GM18907 (cell line): ENCODE data around the gene CLDN22.
"Not testable (repeated sequence)": the region's sequence is repeated elsewhere in the genome, so short reads cannot be mapped to it uniquely, and the experiment has no call there.

Experiments used
- ATAC-seq: cut with Tn5 transposase; IDR thresholded peaks from one replicate; pipeline ENCODE4 v1.9.1; 2021; ENCODE audit warnings: mild to moderate bottlenecking, moderate library complexity; ENCODE audit not compliant: unreplicated experiment

CLDN22 gene

GRCh38 chr4:183347566-183347965, 27.5 kb upstream of the CLDN22 start:
- ATAC-seq = no peak

- no peak for ATAC-seq
Measured at GRCh38 chr4:183347146-183347545, 27.1 kb upstream of the CLDN22 start.

- ATAC-seq = no peak
Measured at GRCh38 chr4:183345261-183345660, 25.2 kb upstream of the CLDN22 start.

DNA sequence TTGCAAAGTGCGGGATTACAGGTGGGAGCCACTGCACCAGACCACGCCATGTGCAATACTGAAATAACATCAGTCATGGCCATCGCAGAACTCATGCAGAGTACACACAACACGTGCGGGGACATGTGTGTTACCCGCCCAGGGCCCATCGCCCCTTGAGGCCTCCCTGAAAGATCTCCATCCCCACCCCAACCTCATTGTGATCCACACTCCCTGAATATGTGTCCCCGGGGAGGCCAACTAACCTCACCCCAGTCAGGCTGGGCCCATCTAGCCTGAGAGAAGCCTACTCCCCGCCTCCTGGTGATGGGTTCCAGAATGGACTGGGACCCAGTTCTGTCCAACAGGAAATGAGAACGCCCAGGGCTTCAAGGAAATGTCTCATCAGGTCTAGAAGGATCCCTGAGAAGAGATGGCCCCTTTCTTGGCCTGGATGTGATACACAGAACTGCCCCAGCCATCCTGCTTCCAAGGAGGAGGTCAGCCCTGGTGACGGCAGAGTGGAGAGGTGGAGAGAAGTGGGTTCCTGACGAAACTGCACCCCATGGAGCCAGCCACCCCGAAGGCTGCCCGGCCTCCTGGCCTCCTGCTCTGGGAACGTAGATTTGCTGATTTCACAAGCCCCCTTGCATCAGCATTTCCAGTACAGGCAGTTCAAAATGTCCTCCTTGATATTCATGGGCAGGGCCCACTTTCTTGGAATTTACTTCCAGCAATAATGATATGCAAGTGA, 24.6 kb upstream of the CLDN22 start:
- no peak for ATAC-seq

DNA sequence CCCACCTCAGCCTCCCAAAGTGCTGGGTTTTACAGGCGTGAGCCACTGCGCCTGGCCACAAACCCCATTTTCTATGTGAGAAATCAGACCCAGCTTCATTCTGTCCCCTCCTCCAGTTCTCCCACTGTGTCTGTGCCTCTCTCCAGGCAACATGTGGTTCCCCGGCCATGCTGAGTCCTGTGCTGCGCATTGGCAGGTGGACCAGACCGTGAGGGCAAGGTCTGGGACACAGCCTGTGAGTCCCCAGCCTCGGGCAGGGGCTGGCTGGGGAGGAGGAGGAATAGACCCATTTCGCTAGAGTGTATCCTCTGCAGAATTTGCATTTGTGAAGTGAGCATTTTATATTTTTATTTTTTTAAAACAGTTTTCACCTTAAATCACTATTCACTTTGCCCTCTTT, 23.7 kb upstream of the CLDN22 start:
- ATAC-seq = no peak

GRCh38 chr4:183342541-183343533, 22.8 kb upstream of the CLDN22 start:
- ATAC-seq = peak; percentile 59

GRCh38 chr4:183337833-183338232, 17.8 kb upstream of the CLDN22 start:
- ATAC-seq = no peak

- no peak for ATAC-seq
Measured at GRCh38 chr4:183337349-183337748, 17.3 kb upstream of the CLDN22 start.

- ATAC-seq = no peak
Measured at GRCh38 chr4:183335369-183335940, 15.4 kb upstream of the CLDN22 start.

DNA sequence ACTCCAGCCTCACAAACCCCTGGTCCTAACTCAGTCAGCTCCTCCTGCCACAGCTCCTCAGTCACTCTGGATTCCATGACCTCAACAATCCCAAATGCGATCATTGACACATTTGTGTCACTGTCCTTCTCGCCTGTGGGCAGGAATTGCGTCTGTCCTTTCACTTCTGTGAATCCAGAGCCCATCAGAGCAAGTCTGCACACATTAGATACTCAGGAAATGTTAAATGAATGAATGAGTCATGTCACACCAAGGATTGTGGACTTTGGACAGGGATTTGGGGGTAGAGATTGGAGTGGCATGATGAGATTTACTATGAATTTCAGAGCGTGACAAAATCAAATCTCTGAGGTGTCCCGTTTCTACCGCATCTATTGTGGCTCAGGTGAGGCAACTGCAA, 13.9 kb upstream of the CLDN22 start:
- ATAC-seq = no peak

DNA sequence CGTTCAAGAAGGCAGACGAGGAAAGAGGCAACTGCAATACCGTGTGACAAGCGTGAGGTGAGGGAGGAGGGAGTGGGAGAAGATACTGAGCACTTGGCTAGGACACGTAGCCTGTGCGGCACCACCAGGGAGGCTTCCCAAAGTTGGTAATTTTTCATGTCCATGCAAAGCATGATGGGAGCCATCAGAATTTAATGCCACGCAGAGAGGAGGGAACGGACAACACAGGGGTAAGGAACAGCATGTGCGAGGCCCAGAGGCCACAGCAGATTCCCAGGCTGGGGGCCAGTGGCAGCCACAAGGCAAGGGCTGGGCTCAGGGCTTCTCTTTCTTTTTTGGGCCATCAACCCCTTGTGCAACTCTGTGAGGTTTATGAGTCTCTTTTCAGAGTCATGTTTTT, 13.1 kb upstream of the CLDN22 start:
- ATAC-seq = no peak

DNA sequence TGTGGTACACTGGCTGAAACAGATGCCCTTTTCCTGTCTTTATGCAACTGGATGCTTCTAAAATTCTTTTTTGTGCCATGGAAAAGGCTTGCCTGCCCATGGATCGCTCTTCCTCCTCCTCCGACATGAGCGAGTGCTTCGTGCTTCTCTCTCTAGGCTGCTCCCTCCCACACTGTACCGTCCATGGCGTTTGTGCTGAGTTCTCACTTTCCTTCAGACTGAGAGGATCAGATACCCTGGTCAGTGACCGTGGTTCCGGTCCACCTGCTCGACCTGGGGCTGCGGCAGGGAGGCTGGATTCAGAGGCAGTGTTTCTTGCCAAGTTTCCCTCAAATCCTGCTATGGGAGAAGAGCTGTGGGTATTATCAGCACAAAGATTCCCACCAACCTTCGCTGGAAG, 12.4 kb upstream of the CLDN22 start:
- ATAC-seq = peak; percentile 45

DNA sequence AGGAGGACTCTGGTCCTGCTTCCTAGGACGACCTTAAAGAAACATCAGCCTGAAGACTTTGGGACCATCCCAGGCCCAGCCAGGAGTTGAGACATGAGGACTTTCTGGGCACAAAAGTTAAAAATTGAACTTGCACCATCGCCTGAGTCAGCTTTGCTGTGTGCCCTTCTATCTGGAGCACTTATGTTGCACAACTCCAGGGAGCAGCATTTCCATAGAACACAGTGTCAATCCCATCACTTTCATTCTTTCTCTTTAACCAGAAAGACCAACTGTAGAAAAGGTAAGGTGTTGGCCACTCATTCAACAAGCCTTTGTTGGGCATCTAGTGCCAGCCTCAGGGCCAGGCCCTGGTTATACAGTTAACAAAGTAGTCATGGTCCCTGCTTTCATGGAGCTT, 10.8 kb upstream of the CLDN22 start:
- ATAC-seq = no peak

- ATAC-seq = no peak
Measured at GRCh38 chr4:183329954-183330742, 10.1 kb upstream of the CLDN22 start.

DNA sequence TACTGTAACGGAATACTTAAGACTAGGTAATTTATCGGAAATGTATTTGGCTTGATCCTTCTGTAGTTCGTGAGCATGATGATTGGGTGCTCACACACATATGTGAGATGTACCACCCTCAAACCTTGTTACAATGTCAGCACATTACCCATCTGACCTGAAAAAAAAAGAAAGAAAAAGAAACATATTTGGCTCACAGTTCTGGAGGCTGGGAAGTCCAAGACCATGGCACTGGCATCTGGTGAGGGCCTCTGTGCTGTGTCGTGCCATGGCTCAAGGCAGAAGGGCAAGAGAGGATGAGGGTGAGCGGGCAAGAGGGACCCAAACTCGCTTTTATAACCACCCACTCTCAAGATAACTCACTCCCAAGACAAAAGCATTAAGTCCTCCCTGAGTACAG, 9.2 kb upstream of the CLDN22 start:
- ATAC-seq = no peak

DNA sequence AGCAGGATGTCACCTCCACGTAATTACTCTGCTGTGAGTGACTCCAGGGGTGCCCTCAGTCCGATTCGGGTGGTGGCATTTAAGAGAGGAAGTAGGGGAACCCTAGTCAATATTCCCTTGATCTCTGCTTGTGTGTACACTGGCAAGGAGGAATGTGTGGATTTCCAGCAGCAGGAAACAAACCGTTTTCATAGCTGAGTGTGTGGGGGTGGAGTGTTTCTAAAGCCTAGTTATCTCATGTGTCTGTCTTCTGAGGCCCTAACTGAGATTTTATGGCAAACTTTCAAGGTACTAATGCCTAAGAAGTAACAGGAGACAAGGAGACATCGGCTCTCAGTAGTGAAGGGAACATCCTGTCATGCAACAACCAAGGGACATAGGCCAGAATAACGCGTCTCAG, 8.8 kb upstream of the CLDN22 start:
- no peak for ATAC-seq

DNA sequence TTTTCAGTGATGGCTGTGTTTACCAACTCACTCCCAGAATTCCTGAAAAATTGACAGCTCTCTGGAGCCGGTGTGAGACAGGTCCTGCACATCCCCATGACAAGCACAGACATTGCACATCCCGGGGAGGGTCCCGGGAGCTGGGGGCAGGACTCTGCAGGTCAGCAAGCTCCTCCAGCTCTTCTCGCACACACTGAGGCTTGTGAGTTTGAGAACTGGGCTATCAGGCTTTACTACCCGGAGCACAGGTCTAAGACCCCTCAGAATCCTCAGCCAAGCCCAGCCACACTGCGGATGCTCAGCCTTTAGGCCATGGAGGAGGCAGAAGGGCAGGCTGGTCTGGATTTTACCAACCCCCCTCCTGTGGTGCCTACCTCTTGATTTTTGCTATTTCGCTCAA, 7.8 kb upstream of the CLDN22 start:
- no peak for ATAC-seq

- ATAC-seq = no peak
Measured at GRCh38 chr4:183326853-183327252, 6.8 kb upstream of the CLDN22 start.

DNA sequence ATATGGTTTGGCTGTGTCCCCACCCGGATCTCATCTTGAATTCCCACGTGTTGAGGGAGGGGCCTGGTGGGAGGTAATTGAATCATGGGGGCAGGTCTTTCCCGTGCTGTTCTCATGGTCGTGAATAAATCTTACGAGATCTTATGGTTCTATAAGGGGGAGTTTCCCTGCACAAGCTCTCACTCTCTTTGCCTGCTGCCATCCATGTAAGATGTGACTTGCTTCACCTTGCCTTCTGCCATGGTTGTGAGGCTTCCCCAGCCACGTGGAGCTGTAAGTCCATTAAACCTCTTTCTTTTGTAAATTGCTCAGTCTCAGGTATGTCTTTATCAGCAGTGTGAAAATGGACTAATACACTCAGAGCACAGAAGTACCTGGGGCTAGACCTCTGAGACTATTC, 6.3 kb upstream of the CLDN22 start:
- not testable (repeated sequence) for ATAC-seq

GRCh38 chr4:183324619-183325018, 4.5 kb upstream of the CLDN22 start:
- no peak for ATAC-seq

GRCh38 chr4:183324056-183324455, 4.0 kb upstream of the CLDN22 start:
- ATAC-seq = not testable (repeated sequence)
